CD4-positive, alpha-beta T cell treated with Interleukin-6 for 4 hours (primary cell): Measurements from ENCODE around the gene ITPKC.
"Not testable (repeated sequence)": the region's sequence is repeated elsewhere in the genome, so short reads cannot be mapped to it uniquely, and the experiment has no call there.

Source experiments
- DNase-seq: peaks from one replicate; pipeline ENCODE4 v3.0.0-alpha.2; 2020; ENCODE audit warnings: mixed read lengths

ITPKC gene

DNA sequence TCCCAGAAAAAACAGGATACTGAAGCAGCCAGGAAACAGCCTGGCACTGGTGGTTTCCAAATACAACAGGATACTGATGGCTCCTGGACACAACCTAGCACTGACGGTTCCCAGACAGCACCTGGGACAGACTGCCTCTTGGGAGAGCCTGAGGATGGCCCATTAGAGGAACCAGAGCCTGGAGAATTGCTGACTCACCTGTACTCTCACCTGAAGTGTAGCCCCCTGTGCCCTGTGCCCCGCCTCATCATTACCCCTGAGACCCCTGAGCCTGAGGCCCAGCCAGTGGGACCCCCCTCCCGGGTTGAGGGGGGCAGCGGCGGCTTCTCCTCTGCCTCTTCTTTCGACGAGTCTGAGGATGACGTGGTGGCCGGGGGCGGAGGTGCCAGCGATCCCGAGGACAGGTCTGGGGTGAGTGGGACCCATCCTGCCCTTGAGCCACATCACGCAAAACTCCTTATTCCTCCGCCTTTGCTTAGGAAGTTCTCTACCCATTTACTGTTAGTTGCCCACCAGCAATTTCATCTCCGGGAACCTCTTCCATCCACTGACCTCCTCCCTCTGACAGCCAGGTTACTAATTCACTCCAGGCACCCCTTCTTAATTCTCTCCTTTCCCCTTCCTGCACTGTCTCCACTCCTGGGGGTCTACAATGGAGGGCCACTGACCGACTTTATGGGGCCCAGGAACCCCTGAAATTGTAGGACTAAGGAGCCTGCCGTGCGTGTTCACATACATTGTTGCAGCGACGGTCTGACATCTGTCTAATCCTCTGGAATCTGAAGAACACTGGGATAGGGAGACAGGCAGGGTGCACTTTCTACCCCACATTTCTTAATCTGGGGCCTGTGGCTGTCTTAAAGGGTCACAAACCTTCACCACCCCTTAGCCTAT lies 1.2 kb downstream of the ITPKC start:
- DNase-seq, result no peak

DNA sequence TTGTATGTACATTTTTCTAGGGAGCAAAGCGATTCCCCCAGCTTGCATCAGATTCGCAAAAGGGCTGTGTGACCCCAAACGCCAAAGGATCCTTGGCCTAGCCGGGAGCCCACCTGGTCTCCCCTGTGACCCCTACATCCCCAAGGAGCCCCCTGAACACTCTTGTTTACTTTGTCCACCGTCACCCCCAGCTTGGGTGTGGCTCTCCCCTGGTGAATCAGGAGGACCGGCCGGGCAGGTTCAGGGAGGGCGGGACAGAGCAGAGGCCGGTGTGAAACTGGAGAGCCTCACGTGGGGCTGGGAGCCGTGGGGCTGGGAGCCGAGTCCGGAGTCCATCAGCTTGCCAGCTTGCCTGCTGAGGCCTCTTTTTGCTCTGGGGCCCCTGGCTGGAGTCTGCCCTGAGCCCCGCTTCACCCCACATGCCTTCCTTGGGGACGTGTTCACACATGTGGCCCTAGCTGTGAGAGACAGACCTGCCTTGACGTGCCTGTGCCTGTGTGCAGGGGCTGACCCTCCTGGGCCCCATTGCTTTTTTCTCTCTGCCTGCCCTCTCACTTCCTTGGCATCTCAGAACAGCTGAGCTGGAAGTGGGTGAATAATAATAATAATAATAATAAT lies 2.0 kb downstream of the ITPKC start:
- no peak for DNase-seq

DNA sequence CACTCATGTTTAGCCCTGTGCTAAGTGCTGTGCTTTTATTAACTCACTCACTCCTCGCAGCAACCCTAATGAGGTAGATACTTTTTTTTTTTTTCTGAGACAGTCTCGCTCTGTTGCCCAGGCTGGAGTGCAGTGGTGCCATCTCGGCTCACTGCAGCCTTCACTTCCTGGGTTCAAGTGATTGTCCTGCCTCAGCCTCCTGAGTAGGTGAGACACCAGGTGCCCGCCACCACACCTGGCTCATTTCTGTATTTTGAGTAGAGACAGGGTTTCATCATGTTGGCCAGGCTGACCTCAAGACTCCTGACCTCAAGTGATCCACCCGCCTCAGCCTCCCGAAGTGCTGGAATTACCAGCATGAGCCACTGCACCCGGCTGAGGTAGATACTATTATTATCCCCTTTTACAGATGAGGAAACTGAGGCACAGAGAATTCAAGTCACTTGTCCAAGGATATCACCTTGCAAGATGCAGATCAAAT lies 2.5 kb downstream of the ITPKC start:
- DNase-seq, result no peak

DNA sequence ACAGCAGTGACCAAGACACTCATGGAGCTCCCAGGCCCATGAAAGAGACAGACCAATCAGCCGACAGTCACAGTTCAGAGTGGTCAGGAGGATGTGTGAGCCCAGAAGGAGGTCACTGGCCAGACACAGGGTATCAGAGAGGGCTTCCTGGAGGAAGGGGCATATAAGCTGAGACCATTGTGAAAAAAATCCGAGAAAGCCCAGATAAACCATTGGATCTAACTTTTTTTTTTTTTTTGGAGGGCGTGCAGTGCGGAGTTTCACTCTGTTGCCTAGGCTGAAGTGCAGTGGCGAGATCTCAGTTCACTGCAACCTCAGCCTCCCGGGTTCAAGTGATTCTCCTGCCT lies 4.2 kb downstream of the ITPKC start:
- no peak for DNase-seq

DNA sequence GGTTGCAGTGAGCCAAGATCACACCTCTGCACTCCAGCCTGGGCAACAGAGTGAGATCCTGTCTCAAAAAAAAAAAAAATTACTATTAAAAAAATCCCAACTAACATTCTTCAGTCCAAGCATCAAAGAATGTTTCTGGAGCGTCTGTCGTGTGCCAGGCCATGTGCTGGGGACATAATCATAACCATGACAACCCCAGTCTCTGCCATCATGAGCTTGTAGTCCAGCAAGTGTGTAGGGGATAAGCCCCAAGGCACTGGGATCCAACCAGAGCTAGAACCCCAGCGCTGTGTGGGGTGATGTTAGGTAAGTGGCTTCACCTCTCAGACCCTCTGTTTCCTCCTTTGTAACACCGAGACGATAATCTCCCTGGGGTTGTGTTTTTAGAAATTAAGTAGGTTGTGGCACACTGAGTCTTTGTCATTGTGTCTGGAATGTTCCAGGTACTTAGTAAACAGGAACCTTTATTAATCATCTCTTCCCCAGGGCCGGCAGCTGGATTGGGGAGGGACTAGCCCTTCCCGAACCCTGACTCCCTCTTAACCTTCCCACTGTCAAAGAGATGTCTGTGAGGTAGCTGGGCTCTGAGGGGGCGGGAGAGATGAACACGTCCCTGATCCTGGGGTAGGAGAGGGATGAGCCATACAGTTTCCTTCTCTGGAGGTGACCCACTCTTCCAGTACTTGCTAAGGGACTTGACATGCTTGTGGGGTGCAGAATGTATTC lies 5.2 kb downstream of the ITPKC start:
- DNase-seq, result no peak

DNA sequence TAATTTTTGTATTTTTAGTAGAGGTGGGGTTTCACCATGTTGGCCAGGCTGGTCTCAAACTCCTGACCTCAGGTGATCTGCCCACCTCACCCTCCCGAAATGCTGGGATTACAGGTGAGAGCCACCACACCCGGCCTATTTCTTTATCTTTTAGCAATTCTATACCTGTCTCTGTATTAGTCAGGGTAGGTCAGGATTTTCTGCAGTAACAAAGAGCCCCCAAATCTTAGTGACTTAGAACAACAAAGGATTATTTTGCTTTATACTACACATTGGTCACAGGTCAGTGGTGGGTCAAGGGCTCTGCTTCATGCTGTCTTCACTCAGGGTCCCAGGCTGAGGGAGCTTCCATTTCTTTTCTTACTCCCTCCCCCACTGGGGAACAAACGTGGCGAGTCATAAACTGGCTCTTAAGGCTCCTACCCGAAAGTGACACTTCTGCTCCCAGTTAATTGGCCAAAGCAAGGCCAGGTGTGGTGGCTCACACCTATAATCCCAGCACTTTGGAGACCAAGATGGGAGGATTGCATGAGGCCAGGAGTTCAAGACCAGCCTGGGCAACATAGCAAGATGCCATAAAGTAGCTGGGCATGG lies 6.8 kb downstream of the ITPKC start:
- DNase-seq, result no peak

DNA sequence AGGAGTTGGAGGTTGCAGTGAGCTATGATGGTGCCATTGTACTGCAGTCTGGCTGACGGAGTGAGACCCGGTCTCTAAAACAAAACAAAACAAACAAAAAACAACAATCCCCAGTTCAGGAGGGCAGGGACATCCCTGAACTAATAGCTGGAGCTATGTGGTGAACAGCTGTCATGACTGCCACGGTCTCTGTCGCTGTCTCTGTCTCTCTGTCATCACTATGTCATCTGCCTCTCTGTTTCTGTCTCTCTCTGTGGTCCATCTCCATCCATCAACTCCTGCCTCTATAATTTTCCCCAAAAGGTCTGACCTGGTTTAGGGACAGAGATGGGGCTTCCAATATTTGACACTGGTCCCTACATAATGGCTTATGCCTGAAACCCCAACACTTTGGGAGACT lies 7.4 kb downstream of the ITPKC start:
- no peak for DNase-seq

DNA sequence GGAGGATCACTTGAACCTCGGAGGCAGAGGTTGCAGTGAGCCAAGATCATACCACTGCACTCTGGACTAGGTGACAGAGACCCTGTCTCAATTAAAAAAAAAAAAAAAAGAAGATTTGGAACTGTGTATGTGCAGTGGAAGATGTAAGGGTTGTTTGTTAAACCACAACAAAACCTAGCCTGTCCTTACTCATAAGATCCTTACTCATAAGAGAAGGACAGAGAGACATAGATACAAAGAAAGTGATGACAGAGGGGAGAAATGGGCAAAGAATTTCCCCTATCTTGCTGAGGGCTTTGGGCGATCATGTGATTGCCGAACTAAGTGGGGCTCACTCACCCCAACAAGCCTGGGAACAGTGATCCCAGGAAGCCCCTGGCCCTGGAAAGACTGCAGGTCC lies 7.9 kb downstream of the ITPKC start:
- no peak for DNase-seq

DNA sequence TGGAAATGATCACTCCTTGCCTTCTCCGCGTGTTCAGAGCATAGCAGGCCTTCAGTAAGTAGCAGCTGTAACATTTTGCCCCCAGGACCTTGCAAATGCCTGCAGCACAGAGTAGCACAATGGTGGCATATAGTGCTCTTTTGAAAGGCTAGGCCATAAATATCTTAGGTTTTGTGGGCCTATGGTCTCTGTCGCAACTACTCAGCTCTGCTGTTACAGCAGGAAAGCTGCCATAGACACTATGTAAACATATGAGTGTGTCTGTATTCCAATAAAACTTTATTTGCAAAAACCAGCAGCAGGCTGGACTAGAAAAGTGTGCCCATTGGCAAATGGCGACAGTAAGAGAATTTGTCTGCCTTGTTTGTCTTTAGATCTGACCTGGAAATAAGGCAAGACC lies 9.4 kb downstream of the ITPKC start:
- DNase-seq, result no peak

DNA sequence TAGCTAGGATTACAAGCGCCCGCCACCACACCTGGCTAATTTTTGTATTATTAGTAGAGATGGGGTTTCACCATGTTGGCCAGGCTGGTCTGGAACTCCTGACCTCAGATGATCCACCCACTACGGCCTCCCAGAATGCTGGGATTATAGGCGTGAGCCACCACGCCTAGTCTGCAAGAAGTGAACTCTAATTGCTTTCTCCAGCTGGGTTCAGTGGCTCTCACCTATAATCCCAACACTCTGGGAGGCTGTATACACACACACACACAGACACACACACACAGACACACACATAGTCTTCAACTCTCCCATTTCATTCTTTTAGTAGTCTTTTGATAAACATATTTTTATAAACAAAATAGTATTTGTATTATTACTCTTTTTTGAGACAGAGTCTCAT lies 13.2 kb downstream of the ITPKC start:
- not testable (repeated sequence) for DNase-seq

DNA sequence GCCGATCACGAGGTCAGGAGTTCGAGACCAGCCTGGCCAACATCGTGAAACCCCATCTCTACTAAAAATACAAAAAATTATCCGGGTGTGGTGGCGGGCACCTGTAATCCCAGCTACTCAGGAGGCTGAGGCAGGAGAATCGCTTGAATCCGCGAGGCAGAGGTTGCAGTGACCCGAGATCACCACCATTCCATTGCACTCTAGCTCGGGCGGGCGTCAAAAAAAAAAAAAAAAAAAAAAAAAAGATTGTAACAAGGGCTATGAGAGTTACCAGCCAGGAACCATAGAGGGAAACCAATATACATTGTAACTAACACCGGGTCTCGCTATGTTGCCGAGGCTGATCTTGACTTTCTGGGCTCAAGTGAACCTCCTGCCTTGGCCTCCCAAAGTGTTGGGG lies 15.4 kb downstream of the ITPKC start:
- not testable (repeated sequence) for DNase-seq

DNA sequence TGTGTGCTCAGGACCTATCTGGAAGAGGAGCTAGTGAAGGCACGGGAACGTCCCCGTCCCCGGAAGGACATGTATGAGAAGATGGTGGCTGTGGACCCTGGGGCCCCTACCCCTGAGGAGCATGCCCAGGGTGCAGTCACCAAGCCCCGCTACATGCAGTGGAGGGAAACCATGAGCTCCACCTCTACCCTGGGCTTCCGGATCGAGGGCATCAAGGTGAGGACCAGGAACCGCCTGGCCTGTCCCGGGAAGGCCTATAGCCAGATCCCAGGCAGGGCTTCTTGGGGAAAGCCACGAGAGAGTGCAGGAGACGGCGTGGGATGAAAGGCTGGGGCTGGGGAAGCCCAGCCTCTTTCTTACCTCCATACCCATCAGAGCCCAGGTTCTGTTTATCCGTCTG lies 16.2 kb downstream of the ITPKC start:
- DNase-seq, result no peak

DNA sequence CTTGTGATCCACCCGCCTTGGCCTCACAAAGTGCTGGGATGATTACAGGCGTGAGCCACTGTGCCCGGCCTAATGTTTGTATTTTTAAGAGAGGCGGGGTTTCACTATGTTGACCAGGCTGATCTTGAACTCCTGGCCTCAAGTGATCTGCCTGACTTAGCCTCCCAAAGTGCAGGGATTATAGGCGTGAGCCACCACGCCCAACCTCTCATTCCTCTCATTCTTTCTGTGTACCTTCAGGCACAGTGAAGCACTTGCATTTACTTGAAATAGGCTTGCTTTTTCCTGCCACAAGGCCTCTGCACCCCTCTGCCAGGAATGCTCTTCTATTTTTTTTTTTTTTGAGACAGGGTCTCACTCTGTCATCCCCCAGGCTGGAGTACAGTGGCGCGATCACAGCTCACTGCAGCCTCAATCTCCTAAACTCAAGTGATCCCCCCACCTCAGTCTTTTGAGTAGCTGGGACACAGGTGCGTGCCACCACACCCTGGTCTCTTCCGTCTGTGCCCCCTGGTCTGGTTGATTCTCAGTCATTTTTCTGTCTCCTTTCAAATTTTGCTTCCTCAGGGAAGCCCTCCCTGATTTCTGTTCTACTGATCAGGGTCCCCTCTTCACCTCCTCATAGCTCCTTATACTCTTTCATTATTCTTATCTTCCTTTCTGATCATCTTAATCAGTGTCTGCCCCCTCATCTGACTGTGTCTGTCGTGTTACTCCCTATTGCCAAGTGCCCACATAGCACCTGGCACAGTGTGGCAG lies 18.3 kb downstream of the ITPKC start:
- DNase-seq, result no peak

DNA sequence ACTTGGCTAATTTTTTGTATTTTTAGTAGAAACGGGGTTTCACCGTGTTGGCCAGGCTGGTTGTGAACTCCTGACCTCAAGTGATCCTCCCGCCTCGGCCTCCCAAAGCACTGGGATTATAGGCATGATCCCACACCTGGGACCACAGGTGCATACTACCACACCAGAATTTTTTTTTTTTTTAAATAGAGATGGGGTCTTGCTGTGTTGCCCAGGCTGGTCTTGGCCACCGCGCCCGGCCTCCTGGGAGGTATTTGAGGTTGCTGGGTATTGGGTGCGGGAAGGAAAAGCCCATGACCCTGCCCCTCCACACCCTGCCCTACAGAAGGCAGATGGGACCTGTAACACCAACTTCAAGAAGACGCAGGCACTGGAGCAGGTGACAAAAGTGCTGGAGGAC lies 19.7 kb downstream of the ITPKC start:
- no peak for DNase-seq

DNA sequence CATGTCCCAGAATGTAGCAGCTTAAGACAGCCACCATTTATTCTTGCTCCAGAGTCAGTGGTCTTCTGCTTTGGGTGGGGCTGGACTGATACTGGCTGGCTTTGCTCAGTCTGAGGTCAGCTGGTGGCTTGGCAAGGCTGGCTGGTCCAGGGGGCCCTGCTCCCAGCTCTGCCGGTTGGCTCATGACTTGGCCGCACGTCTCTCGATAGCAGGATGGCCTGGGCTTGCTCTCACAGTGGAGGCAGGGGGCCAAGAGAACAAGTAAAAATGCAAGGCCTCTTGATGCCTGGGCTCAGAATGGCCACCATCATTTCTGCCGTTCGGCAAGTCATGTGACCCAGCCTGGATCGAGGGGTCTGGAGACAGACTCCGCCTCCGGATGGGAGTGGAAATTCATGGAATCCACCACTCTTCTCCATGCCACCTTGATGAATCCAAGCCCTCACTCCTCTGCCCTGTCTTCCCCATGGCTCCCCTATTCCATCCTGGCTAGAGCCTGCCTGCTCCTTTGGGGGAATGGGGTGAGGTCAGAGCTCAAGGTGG lies 20.3 kb downstream of the ITPKC start:
- no peak for DNase-seq

DNA sequence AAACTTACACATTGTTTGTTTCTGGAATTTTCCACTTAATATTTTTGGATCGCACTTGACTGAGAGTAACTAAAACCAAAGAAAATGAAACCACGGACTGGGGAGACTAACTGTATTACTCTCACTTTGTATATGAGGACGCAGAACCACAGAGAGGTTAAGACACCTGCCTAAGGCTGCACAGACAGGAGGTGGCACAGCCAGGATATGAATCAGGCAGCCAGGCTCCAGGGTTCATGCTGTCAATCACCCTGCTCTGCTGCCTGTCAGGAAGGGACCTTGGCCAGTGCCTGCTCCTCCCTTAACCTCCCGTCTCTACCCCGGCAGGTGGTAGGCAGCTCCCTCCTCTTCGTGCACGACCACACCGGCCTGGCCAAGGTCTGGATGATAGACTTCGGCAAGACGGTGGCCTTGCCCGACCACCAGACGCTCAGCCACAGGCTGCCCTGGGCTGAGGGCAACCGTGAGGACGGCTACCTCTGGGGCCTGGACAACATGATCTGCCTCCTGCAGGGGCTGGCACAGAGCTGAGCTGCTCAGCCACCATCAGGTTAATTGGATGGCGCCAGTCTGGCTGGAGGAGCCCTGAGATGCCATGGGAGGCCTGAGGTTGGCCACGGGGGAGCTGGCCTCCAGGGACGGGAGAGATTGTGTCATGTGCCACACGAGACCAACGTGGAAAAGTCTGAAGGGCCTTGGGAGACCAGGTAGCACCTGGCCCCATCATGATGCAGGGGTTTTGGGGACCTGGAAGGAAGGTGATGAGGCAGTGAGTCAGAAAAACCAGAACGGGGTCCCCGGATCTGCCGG lies 22.3 kb downstream of the ITPKC start:
- no peak for DNase-seq

DNA sequence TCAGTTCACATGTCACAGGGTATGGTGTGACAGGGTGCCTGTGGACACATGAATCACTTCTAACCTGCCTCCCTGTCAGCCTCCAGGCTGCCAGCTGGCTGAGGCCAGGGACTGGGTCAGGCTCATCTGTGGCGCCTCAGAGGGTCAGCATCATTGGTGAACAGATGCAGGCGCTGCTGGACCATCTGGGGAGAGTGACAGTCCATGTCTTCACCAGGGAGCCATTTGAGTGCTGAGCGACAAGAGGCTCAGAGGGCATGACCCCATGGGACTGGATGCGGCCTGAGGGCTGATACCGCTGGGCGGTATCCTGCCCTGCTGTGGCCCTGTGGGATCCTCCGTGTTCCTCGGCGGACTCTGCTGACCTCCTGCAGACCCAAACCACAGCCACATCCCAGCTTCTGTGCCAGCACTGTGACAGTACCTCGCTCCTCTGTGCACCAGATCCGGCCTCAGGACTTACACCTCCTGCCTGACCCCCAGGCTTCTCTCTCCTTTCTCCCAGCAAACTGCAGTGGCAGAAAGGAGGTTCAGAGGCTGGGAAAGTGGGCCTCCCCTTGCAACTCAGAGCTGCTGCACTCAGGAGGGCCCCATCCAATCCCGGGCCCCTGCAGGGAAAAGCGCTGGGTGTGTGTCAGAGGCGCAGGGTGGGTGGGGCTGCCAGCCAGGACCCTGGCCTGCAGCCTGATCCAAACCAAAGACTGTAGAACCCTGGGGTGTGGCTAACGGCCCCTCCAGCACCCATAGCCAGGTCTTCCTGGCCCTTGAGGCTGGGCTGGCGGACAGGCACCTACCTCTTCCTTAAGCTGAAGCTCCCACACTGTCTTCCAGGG lies 23.2 kb downstream of the ITPKC start:
- no peak for DNase-seq

DNA sequence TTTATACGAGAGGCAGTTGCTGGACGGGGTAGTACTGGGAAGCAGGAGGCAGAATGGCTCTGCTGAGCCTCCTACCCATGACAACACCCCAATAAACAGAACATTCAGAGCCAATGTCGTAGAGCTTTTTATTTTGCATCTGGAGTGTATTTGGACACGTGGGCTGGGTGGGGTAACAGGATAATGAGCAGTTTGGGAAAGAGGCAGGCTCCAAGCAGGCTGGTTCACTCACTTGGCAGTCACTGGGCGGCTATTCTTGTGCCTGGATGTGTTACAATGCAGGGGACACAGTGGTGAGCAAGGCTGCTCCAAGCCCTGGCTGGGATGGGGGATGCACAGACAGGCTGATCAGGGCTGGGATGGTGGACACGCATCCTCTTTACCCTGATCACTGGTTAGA lies 23.8 kb downstream of the ITPKC start:
- no peak for DNase-seq

DNA sequence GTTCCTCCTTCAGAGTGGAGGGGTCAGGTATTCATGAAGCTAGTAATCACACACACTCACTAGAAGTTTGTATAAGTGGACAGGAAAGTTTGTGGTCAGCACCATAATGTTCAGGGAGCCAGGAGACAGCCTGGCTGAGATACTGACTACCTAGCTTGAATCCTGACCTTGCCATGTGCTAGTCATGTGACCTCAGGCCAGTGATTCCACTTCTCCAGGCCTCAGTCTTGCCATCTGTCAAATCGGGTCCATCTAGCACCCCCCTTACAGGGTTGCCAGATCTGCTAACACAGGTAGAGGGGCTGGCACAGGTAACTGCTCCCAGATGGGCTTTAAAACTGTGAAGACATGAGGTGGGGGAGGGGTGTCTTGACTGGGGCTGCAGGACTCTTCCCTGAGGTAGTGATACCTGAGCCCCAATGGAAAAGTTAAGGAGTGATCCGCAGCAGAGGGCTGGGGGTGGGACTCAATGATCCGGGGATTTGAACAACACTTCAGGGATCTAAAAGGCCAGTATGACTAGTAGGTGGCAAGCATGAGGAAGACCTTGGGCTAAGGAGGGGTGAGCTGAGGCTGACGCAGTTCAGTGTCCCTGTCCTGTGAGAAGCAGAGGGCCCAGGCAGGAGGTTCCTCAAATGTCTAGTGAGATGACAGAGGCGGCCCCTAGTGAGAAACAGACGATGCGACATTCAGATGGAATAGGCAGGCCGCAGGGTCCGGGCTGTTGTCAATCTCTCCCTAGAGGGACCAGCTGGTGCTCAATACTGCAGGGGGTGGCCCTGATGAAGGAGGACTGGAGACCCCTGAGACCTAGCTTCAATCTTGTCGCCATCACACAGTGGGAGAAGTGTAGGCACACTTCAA lies 24.8 kb downstream of the ITPKC start:
- DNase-seq, result no peak

DNA sequence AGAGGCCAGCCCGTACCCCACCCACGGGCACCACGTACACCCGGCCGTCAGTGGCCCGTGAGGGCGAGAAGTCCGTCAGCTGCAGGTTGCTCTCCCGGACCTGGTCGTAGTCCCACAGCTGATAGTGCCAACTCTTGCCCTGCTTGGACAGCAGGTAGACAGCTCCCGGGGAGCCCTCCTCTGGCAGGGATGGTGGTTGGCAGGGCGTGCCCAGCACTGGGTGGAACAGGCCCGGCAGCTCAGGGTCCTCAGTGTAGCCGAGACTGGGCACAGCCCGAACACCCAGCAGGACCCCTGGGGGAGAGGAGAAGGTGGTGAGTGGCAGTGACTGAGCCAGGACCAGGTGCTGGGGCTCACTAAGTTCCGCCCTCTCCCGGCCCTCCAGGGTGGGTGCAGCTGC lies 25.6 kb downstream of the ITPKC start:
- DNase-seq, result no peak
